IPS-18c (cell line): ENCODE data around the gene NPIPB8.
"Not testable (repeated sequence)": the region's sequence is repeated elsewhere in the genome, so short reads cannot be mapped to it uniquely, and the experiment has no call there.

ENCODE experiments used
- H3K4me3 ChIP-seq: 2 replicates; pipeline ENCODE4 v1.7.0; 2013; ENCODE audit warnings: low read depth, mild to moderate bottlenecking, low read length, moderate library complexity; ENCODE audit not compliant: insufficient read depth
- H3K9me3 ChIP-seq: one replicate; pipeline ENCODE4 v1.6.1; 2013; ENCODE audit warnings: mild to moderate bottlenecking, low read length, moderate library complexity; ENCODE audit not compliant: control insufficient read depth, insufficient read depth

Gene NPIPB8

GRCh38 chr16:28616636-28617035 lies 21.2 kb upstream of the NPIPB8 start:
- Histone ChIP-seq H3K4me3 (no peak overlapping the region), H3K9me3 (no peaks in the 10 kb centered on the region)

- Histone ChIP-seq H3K4me3 (no peak overlapping the region), H3K9me3 (no peaks in the 10 kb centered on the region)
Measured at GRCh38 chr16:28617874-28618273, 20.0 kb upstream of the NPIPB8 start.

- H3K9me3 ChIP-seq, H3K4me3 ChIP-seq: not testable (repeated sequence)
Measured at GRCh38 chr16:28620316-28620715, 17.5 kb upstream of the NPIPB8 start.

- no peak overlapping the region for H3K4me3 ChIP-seq
- H3K9me3 ChIP-seq: no peaks in the 10 kb centered on the region
Measured at GRCh38 chr16:28621481-28622155, 16.2 kb upstream of the NPIPB8 start.

GRCh38 chr16:28622532-28623171 lies 15.2 kb upstream of the NPIPB8 start:
- H3K9me3 ChIP-seq, H3K4me3 ChIP-seq: not testable (repeated sequence)

- Histone ChIP-seq H3K4me3 (no peak overlapping the region), H3K9me3 (no peaks in the 10 kb centered on the region)
Measured at GRCh38 chr16:28623172-28623711, 14.6 kb upstream of the NPIPB8 start.

GRCh38 chr16:28630905-28631304 lies 7.0 kb upstream of the NPIPB8 start:
- H3K4me3 ChIP-seq, H3K9me3 ChIP-seq: not testable (repeated sequence)

- not testable (repeated sequence) for H3K9me3 ChIP-seq, H3K4me3 ChIP-seq
Measured at GRCh38 chr16:28636093-28636823, 1.6 kb upstream of the NPIPB8 start.

GRCh38 chr16:28638359-28638758 lies 494 bp downstream of the NPIPB8 start:
- not testable (repeated sequence) for H3K9me3 ChIP-seq, H3K4me3 ChIP-seq

GRCh38 chr16:28639959-28640358 lies 2.1 kb downstream of the NPIPB8 start:
- H3K9me3 ChIP-seq, H3K4me3 ChIP-seq: not testable (repeated sequence)

- H3K4me3 ChIP-seq, H3K9me3 ChIP-seq: not testable (repeated sequence)
Measured at GRCh38 chr16:28666264-28666663, 28.4 kb downstream of the NPIPB8 start.

GRCh38 chr16:28667480-28667879 lies 29.6 kb downstream of the NPIPB8 start:
- H3K4me3 ChIP-seq, H3K9me3 ChIP-seq: not testable (repeated sequence)

- H3K4me3 ChIP-seq, H3K9me3 ChIP-seq: not testable (repeated sequence)
Measured at GRCh38 chr16:28668199-28668598, 30.3 kb downstream of the NPIPB8 start.

- not testable (repeated sequence) for H3K9me3 ChIP-seq, H3K4me3 ChIP-seq
Measured at GRCh38 chr16:28688327-28688952, 50.6 kb downstream of the NPIPB8 start.

- not testable (repeated sequence) for H3K4me3 ChIP-seq, H3K9me3 ChIP-seq
Measured at GRCh38 chr16:28689425-28689824, 51.6 kb downstream of the NPIPB8 start.

GRCh38 chr16:28691722-28692121 lies 53.9 kb downstream of the NPIPB8 start:
- H3K4me3 ChIP-seq, H3K9me3 ChIP-seq: not testable (repeated sequence)

GRCh38 chr16:28693257-28693950 lies 55.5 kb downstream of the NPIPB8 start:
- not testable (repeated sequence) for H3K9me3 ChIP-seq, H3K4me3 ChIP-seq
